GM21367 (cell line): ENCODE results near the gene RNU7-1.

Source experiments
- ATAC-seq: cut with Tn5 transposase; IDR thresholded peaks from one replicate; pipeline ENCODE4 v1.9.1; 2021; ENCODE audit not compliant: unreplicated experiment

Gene RNU7-1

GRCh38 chr12:6952121-6952862 lies 8.7 kb downstream of the RNU7-1 start:
- ATAC-seq, result no peak

- ATAC-seq, result no peak
Observed at GRCh38 chr12:6952863-6953441, 9.3 kb downstream of the RNU7-1 start.

- ATAC-seq, result peak; percentile 34
Observed at GRCh38 chr12:6953442-6954315, 10.1 kb downstream of the RNU7-1 start.

DNA sequence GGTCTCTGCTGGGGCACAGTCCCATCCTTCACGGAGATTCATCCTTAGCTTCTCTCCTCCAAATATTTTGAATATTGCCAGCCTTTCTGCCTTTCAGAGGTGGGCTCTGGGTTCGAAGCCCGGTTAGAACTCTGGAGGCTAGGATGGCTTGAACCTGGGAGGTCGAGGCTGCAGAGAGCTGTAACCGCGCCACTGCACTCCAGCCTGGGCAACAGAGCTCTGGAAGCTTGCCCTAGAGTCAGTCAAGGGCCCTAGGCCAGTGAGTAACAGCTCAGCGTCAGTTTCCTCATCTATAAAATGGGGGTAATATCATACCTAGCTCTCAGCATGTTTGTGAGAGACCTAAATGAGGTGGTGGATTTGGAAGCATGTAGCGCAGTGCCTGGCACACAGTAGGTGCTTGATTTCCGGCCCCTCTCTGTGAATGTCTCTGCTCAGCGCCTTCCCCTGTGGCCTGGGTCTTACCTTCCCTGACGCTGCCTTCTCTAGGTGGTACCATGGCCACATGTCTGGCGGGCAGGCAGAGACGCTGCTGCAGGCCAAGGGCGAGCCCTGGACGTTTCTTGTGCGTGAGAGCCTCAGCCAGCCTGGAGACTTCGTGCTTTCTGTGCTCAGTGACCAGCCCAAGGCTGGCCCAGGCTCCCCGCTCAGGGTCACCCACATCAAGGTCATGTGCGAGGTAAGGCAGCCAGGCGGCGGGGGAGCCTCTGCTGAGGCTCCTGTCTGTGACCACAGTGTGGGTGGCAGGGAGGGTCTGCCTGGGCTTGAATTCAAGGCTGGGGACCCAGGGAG lies 10.9 kb downstream of the RNU7-1 start:
- no peak for ATAC-seq

DNA sequence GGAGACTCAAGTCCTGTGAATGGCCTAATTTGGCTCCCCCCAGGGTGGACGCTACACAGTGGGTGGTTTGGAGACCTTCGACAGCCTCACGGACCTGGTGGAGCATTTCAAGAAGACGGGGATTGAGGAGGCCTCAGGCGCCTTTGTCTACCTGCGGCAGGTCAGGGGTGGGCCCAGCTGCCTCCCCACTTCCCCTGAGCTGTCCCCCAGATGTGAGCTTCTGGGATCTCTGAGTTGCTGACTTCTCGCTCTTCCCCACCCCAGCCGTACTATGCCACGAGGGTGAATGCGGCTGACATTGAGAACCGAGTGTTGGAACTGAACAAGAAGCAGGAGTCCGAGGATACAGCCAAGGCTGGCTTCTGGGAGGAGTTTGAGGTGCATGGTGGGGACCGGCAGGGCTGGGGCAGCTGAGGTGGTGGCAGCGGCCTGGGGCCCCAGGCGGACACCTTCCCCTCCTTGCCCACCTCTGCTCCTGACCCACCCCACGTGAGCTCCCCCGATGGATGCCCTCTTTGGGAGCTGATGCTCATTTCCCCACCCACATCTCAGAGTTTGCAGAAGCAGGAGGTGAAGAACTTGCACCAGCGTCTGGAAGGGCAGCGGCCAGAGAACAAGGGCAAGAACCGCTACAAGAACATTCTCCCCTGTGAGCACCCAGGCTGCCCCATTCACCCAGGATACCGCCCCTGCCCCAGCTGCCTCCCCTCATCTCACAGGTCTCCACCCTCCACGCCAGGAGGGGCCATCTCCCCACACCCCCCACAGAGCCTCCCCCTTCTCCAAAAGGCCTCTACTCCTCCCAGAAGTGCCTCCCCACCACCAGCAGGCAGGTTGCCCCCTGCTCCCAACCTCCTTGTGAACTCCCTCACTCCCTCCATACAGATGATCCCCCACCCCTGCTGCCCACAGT lies 11.7 kb downstream of the RNU7-1 start:
- no peak for ATAC-seq

- ATAC-seq, result no peak
Observed at GRCh38 chr12:6956021-6956727, 12.6 kb downstream of the RNU7-1 start.

- ATAC-seq, result no peak
Observed at GRCh38 chr12:6957151-6957701, 13.6 kb downstream of the RNU7-1 start.

GRCh38 chr12:6957741-6958608 lies 14.4 kb downstream of the RNU7-1 start:
- no peak for ATAC-seq

DNA sequence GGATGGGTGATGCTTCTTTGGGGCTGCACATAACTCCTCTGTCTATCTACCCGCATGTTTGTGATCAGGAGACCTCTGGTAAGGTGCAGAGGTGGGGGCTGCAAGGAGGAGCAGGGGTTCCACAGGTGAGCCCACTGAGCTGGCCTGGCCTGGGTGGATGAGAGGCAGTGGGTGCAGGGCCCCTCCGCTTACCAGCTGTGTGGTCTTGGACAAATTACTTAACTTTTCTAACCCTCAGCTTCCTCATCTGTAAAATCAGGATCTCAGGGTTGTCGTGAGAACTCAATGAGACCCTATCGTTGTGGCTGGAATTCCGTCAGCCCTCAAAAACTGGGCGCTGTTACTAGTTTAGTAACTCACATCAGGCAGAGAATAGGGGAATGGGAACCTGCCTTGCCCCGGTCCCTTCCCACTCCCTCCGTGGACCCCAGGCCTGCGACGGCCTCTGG lies 15.0 kb downstream of the RNU7-1 start:
- ATAC-seq, result no peak

- peak; percentile 38 for ATAC-seq
Observed at GRCh38 chr12:6959058-6959804, 15.6 kb downstream of the RNU7-1 start.

GRCh38 chr12:6959805-6960592 lies 16.4 kb downstream of the RNU7-1 start:
- no peak for ATAC-seq

GRCh38 chr12:6960593-6961277 lies 17.1 kb downstream of the RNU7-1 start:
- peak; percentile 25 for ATAC-seq

- no peak for ATAC-seq
Observed at GRCh38 chr12:6961278-6961694, 17.7 kb downstream of the RNU7-1 start.

DNA sequence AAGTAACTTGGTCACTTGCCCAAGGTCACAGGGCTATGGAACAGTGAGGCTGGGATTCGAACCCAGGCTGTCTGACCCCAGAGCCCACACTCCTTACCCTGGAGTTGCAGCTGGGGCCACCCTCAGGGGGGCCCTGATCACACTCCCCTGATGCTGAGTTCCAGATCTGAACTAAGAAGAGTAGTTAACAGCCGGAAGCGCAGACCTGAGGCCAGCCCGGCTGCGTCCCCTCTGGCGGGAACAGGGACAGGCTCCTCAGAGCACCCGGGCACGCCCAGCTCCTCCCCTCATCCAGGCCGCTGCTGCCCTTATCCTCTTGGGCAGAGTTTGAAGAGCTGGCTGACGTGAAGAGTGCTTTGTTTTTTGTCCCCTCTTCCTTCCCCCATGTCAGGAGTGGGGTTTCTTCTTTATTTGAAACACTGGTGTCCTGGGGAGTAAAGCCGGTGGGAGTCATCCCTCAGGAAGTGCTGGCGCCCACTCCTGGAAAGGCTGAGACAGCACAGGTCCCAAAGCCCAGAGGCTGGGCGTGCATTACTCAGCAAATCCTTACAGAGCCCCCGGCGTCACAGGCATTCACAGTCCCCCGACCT lies 18.2 kb downstream of the RNU7-1 start:
- ATAC-seq, result no peak

DNA sequence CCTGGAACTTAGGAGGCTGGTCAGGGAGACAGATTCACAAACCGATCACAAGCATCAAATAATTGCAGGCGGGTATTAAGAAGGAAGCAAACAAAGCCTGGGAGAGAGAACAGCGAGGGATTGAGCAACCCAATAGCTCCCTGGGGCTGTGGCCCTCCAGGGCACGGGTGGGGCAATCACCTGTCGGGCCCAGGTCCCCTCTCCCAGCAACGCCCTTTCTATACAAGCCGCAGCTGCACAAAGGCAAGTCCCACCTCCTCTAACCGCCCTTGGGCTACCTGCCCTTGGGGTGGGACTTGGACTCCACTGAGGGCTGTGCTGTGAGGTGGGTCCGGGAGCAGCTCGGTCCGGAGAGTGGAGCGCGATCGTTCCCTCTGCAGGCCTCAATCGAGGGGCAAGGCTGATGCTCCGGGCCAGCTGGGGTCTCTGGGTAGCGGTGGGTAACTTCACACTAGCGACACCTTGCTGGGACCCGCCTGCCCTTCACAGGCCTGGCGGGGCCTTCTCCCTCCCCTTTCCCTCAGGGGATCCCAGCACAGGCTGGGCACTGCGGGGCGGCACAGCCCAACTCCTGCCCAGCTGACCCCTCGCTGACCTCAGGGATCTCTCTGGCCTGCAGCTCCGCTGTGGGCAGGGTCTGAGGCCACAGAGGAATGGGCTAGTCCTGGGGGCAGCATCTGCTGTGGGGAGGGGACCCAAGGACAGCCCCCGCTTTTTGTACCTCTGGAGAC lies 18.8 kb downstream of the RNU7-1 start:
- ATAC-seq, result no peak
